GM19467 (cell line): Measurements from ENCODE around the gene TMEM38A.
"Not testable (repeated sequence)": the region's sequence is repeated elsewhere in the genome, so short reads cannot be mapped to it uniquely, and the experiment has no call there.

Experiments
- ATAC-seq: cut with Tn5 transposase; IDR thresholded peaks from one replicate; pipeline ENCODE4 v1.9.1; 2021; ENCODE audit warnings: mild to moderate bottlenecking, moderate library complexity; ENCODE audit not compliant: unreplicated experiment

TMEM38A gene

DNA sequence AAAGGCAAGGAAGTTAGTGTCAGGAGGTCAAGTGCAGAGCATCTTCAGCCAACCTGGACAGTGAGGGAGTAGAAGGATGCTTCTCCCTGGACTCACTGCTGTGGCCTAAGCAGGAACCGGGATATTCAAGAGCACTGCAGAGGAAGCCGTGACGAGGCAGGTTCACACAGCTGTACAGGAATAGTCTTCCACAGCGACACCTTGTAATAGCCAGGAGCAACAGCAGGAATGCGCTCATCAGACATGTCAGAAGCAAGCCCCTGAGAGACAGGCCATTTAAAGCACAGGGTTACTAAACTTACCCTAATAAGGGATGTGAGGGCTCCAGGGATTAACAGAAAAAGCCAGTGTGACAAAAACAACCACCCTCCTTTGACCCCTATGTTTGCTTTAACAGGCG lies 29.5 kb upstream of the TMEM38A start:
- no peak for ATAC-seq

DNA sequence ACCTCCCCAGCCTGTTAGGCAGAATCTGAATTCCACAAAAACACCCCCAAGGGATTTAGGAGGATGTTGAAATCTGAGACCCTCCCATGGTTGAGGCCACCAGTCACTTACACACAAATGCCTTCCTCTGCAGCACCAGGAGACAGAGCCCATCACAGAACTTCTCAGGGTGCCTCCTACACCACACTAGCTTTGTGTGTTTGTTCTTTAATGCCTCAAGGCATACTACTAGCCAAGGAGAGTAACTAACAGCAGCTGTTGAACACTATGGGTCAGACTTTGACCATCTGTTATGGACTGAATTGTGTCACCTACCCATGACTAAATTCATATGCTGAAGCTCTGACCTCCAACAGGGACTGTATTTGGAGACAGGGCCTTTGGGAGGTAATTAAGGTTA lies 23.4 kb upstream of the TMEM38A start:
- no peak for ATAC-seq

DNA sequence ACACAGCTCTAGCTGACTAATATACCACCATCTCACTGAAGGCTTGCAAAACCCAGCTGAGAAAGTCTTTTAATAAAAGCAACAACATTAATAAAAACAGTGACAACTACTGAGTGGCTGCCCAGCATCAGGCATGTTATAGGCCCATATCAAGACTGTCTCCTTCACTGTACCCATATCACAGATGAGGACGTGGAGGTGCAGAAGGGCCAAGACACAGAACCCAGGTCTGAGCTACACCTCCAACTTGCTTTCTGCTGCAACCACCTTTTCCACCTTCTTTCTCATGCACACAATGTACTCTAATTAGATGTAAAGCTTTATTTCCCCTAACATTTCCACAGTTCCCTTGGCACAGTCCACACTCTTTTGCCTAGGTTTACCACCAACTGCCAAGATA lies 22.3 kb upstream of the TMEM38A start:
- no peak for ATAC-seq

GRCh38 chr19:16640951-16641350 lies 20.0 kb upstream of the TMEM38A start:
- no peak for ATAC-seq

DNA sequence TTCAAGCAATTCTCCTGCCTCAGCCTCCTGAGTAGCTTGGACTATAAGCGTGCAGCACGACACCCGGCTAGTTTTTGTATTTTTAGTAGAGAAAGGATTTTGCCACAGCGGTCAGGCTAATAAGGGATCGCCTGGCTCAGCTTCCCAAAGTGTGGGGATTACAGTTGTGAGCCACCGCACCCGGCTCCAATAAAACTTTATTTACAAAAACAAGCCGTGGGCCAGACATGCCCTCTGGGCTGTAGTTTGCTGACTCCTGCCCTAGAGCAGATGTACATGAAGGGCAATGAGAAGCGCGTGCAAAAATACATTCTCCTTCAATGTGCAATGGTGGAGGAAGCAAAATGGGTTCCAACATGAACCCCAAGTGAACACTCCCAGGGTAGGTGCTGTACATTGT lies 19.2 kb upstream of the TMEM38A start:
- no peak for ATAC-seq

GRCh38 chr19:16645140-16645539 lies 15.8 kb upstream of the TMEM38A start:
- no peak for ATAC-seq

- no peak for ATAC-seq
Observed at GRCh38 chr19:16649734-16650133, 11.2 kb upstream of the TMEM38A start.

GRCh38 chr19:16650821-16651220 lies 10.1 kb upstream of the TMEM38A start:
- no peak for ATAC-seq

DNA sequence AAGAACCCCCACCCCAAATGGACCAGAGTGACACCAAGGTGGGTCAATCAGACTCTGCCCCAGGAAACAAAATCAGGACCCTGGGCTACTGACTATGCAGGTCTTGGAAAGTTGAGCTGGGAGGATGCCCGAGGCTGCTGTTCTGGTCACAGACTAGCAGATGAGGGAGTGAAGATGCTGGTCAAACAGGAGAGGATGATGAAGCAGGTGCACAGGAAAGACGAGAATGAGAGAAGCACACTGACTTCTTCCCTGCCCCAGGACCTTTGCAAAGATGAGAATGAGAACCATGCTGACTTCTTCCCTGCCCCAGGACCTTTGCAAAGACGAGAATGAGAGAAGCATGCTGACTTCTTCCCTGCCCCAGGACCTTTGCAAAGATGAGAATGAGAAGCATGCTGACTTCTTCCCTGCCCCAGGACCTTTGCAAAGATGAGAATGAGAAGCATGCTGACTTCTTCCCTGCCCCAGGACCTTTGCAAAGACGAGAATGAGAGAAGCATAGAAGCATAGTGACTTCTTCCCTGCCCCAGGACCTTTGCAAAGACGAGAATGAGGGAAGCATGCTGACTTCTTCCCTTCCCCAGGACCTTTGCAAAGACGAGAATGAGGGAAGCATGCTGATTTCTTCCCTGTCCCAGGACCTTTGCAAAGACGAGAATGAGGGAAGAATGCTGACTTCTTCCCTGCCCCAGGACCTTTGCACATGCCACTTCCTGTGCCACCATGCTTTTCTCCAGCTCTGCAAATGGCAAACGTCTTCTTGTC lies 9.3 kb upstream of the TMEM38A start:
- not testable (repeated sequence) for ATAC-seq

GRCh38 chr19:16652854-16653253 lies 8.1 kb upstream of the TMEM38A start:
- no peak for ATAC-seq

GRCh38 chr19:16654140-16654539 lies 6.8 kb upstream of the TMEM38A start:
- no peak for ATAC-seq

DNA sequence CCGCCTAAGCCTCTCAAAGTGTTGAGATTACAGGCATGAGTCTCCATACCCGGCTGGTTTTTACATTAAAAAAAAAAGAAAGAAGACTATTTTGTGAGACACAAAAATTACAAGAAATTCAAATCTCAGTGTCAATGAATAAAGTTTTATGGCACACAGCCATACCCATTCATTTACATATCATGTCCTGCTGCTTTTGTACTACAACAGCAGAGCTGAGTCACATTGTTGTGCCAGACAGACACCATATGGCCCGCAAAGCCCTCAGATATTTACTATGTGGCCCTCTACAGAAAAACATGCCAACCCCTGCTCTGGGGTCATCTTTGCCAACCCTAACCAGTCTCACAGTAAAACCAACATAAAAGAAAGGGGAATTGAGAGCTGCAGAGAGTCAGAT lies 6.3 kb upstream of the TMEM38A start:
- no peak for ATAC-seq

- no peak for ATAC-seq
Observed at GRCh38 chr19:16655727-16656126, 5.2 kb upstream of the TMEM38A start.

DNA sequence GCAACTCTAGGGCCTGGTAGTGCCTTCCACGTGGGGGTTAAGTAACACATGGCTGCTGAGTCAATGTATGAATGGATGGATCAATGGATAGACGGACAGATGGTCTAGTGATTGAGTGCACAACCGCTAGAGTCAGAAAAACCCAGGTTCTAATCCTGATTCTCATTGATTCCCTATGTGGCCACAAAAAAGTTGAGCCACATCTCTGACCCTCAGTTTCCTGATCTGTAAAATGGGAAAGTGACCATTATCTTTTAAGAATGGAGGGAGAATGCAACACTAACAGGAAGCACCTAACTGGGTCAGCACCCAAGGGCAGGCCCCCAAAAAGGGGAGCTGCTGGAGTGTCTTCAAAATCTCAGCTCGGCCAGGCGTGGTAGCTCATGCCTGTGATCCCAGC lies 3.6 kb upstream of the TMEM38A start:
- ATAC-seq, result no peak

- ATAC-seq, result no peak
Observed at GRCh38 chr19:16659464-16659831, 1.5 kb upstream of the TMEM38A start.

DNA sequence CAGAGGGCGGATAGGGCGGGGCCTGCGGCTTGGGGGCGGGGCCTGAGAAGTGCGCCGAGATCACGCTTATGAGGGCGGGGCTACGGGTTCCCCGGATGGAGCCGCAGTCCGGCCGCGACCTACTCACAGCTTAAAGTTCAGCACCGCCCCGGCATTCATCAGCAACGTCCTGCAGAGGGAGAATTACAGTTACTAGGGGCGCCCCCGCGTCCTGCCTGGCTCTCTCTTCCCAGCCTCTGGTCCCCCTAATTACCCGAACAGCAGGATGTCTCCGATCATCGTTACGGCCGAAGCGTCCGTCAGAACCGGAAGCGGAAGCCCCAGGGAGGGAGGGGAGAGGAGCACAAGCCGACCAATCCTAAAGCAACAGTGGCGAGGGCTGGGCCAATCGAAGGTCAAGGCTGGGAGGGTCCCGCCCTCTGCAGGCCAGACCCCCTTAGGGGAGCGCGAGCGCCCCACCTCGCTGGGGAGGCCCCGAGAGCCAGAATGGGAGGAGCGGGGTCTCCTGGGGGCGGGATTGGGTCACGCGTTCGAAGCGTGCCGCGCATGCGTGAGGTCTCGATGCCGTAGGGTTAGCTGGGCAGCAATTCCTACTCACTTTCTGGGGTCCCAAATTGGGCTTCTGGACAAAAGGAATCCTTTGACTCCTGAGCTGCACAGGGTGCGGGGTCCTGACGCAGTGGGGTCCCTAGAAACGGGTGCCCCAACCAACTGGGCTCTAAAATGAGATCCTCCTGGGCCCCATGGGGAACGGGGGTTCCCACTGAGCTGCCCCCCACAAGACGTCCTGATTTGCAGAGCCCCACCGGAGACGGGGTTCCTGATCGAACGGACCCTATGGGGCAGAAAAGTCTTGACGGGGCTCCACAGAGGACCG lies 869 bp upstream of the TMEM38A start, which contains the start of gene SMIM7:
Gene SMIM7, minus strand, starts transcription at position 313 of the 877 bp plus-strand sequence. Its CDS starts 34 bp downstream, at position 279.
- ATAC-seq, result peak; percentile 87

GRCh38 chr19:16661480-16662034 lies 618 bp downstream of the TMEM38A start:
- ATAC-seq, result no peak

DNA sequence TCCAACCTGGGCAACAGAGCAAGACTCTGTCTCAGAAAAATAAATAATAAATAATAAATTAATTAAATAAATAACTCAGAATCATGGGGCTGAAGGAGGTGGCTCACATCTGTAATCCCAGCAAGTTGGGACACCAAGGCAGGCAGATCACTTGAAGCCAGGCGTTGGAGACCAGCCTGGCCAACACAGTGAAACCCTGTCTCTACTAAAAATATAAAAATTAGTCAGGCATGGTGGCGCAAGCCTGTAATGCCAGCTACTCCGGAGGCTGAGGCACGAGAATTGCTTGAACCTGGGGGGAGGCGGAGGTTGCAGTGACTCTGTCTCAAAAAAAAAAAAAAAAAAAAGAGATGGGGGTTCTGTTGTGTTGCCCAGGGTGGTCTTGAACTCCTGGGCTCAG lies 7.2 kb downstream of the TMEM38A start:
- no peak for ATAC-seq

- ATAC-seq, result not testable (repeated sequence)
Observed at GRCh38 chr19:16668702-16669101, 7.8 kb downstream of the TMEM38A start.

DNA sequence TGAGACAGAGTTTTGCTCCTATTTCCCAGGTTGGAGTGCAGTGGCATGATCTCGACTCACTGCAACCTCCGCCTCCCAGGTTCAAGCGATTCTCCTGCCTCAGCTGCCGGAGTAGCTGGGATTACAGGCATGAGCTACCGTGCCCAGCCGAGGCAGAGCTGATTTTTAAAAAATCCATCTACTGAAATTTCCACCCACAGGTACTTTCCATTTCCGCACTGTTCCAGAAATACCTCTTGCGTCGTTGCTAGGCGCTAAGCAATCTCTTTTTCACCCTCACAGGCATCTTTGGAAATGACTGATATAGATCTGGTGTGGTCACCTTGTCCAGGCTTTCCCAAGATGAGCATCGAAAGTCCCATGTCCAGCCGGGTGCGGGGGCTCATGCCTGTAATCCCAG lies 9.4 kb downstream of the TMEM38A start:
- ATAC-seq, result no peak

GRCh38 chr19:16671652-16672274 lies 10.8 kb downstream of the TMEM38A start:
- ATAC-seq, result no peak
